SU-DHL-6 (cell line): Measurements from ENCODE around the gene ATP1A3.

Experiments
- H2AFZ ChIP-seq: fragments of 200-600 bp; sonication (generic); 2 replicates; pipeline ENCODE4 v1.6.1; 2014; ENCODE audit warnings: low read depth, mild to moderate bottlenecking, moderate library complexity, mixed read lengths, antibody characterized with exemption, low read length; ENCODE audit not compliant: severe bottlenecking
- H3F3A ChIP-seq: fragments of 200-600 bp; shearing (Covaris generic); 2 replicates; pipeline ENCODE4 v1.6.0; 2016; ENCODE audit warnings: antibody characterized with exemption, mild to moderate bottlenecking; ENCODE audit not compliant: insufficient read depth
- H3K27ac ChIP-seq: fragments of 200-600 bp; sonication (generic); 2 replicates; pipeline ENCODE4 v1.5.1; 2016; ENCODE audit warnings: low read depth, mild to moderate bottlenecking, low read length, moderate library complexity, mixed read lengths
- H3K27me3 ChIP-seq: fragments of 200-600 bp; sonication (generic), shearing (Covaris generic); 2 replicates; pipeline ENCODE4 v1.6.0; 2014; ENCODE audit warnings: mild to moderate bottlenecking, low read length
- H3K36me3 ChIP-seq: fragments of 200-600 bp; sonication (generic); 2 replicates; pipeline ENCODE4 v1.6.1; 2014; ENCODE audit warnings: mild to moderate bottlenecking, low read length, mixed read lengths
- H3K4me2 ChIP-seq: fragments of 300-600, 200-600 bp; shearing (Covaris generic), sonication (generic); 2 replicates; pipeline ENCODE4 v1.6.0; 2014; ENCODE audit warnings: low read length, low read depth, mild to moderate bottlenecking; ENCODE audit not compliant: poor library complexity, severe bottlenecking
- H3K4me3 ChIP-seq: fragments of 200-600 bp; sonication (generic); 2 replicates; pipeline ENCODE4 v1.5.1; 2014; ENCODE audit warnings: antibody characterized with exemption, low read length, mild to moderate bottlenecking, mixed read lengths; ENCODE audit not compliant: insufficient read depth, poor library complexity, severe bottlenecking
- H3K79me2 ChIP-seq: fragments of 200-600 bp; sonication (generic); 2 replicates; pipeline ENCODE4 v1.6.1; 2014; ENCODE audit warnings: mild to moderate bottlenecking, low read length, moderate library complexity; ENCODE audit not compliant: insufficient read depth
- H3K9ac ChIP-seq: fragments of 200-600 bp; sonication (generic); 2 replicates; pipeline ENCODE4 v1.7.0; 2014; ENCODE audit warnings: mild to moderate bottlenecking, low read length
- H3K9me2 ChIP-seq: fragments of 200-600 bp; sonication (generic); replicated peaks from 2 replicates; pipeline ENCODE4 v1.6.1; 2014; ENCODE audit warnings: low read length; ENCODE audit not compliant: insufficient read depth
- H3K9me3 ChIP-seq: fragments of 200-600 bp; sonication (generic); 2 replicates; pipeline ENCODE4 v1.6.1; 2014; ENCODE audit warnings: low read length, mixed read lengths; ENCODE audit not compliant: insufficient read depth
- H4K20me1 ChIP-seq: fragments of 200-600 bp; sonication (generic); 2 replicates; pipeline ENCODE4 v1.6.1; 2014; ENCODE audit warnings: low read depth, mild to moderate bottlenecking, antibody characterized with exemption, low read length, moderate library complexity, mixed read lengths
- CTCF ChIP-seq: fragments of 200-600 bp; sonication (generic); IDR thresholded peaks from one replicate; pipeline ENCODE4 v1.5.1; 2017; ENCODE audit warnings: antibody characterized with exemption, mild to moderate bottlenecking, low read length, moderate library complexity; ENCODE audit not compliant: insufficient read depth, poor library complexity, severe bottlenecking
- EZH2phosphoT487 ChIP-seq: fragments of 200-600 bp; sonication (generic), shearing (Covaris generic); conservative IDR thresholded peaks from 2 replicates; pipeline ENCODE4 v1.6.1; 2018; ENCODE audit warnings: mild to moderate bottlenecking, antibody characterized with exemption, low read length, moderate library complexity, mixed read lengths

The ATP1A3 gene

DNA sequence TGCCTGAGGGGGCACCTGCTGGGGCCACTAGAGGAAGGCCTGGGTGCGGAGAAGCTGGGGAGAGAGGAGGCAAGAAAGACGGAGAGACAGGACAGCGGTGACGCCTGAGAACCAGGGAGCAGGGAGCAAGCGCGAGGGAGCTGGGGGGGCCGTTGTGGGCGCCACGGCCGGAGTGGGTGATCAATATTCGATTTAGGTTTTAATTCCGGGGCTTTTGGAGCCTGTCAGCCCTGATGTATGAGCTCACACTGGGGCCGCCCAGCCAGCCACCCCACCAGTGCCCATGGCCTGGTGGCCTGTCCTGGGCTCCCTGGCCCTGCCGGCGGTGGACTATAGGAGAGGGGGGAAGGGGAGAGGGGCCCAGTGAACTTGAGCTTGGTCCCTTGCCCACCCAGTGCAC lies 57.1 kb downstream of the ATP1A3 start:
- TF ChIP-seq CTCF = no peak
- TF ChIP-seq EZH2phosphoT487 = no peak
- Histone ChIP-seq H3K4me2 (peak overlapping the region; percentile 84), H3K36me3 (no peaks in the 10 kb centered on the region), H3K79me2 (peaks cover 4% of the 10 kb centered on the region; the same call in 1 of the 2 replicates), H3K27me3 (no peaks in the 10 kb centered on the region), H3K9me3 (no peaks in the 10 kb centered on the region), H3F3A (peaks cover 59% of the 10 kb centered on the region), H3K27ac (peak overlapping the region; percentile 99), H3K9me2 (no peaks in the 10 kb centered on the region), H3K9ac (peak overlapping the region; percentile 81), H2AFZ (no peak overlapping the region), H4K20me1 (no peaks in the 10 kb centered on the region), H3K4me3 (peak overlapping the region; percentile 50)

DNA sequence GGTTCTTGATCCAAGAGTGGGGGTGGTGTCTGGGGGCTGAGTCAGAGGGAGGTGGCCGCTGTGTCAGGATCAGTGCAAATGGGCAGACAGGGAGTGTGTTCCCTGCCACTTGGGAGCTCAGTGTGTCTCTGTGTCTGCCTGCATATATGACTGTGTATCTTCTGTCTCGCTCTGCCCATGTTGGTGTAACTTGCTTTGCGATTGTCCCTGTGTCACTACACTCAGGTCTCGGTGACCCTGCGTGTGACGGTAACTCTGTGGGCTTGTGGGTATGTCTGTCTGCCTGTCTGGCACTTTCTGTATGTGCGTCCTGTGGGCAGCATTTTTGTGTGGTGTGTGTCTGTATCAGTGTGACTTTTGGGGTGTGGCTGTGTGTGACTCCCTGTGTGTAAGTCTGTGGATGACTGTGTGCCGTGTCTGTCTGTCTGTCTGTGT lies 57.6 kb downstream of the ATP1A3 start:
- Histone ChIP-seq H3K4me2 (peak overlapping the region; percentile 84), H3K27ac (peak overlapping the region; percentile 99), H2AFZ (no peak overlapping the region), H4K20me1 (no peaks in the 10 kb centered on the region), H3K79me2 (peaks cover 4% of the 10 kb centered on the region; the same call in 1 of the 2 replicates), H3K9me2 (no peaks in the 10 kb centered on the region), H3K36me3 (no peaks in the 10 kb centered on the region), H3K9me3 (no peaks in the 10 kb centered on the region), H3K27me3 (no peaks in the 10 kb centered on the region), H3F3A (peaks cover 54% of the 10 kb centered on the region), H3K9ac (peak overlapping the region; percentile 81), H3K4me3 (peak overlapping the region; percentile 50)
- TF ChIP-seq CTCF (no peak), EZH2phosphoT487 (no peak)

DNA sequence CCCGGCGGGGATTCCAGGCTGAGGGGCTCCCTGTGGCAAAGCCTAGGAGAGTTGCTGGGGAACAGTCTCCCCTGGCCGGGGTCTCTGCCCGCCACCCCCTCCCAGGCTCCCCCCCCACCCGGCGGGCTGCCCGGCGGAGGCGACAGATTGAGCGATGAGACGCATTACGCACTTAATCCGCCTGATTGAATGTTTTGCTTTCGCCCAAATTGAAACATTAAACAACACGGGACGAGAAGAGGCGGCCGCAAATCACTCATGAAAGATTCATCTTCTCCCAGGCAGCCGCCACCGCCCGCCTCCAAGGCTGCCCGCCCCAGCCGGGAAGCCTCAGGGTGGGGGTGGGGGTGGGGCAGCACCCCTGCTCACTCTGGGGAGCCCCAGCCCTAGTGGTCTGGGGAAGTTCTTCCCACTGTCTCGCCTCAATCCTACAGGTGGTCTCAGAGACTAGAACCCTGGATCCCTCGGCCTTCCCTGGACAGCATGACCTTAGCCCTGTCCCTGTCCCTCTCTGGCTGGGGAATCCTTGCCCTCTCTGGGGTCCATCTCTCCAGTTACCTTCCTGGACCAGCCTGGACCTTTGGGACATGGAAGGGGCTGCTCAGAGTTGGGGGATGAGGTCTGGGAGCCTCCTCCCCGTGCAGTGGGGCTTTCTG lies 58.1 kb downstream of the ATP1A3 start:
- H3K9me3 ChIP-seq = no peaks in the 10 kb centered on the region
- peak overlapping the region; percentile 99 for H3K27ac ChIP-seq
- H3K4me2 ChIP-seq = peak overlapping the region; percentile 84
- no peaks in the 10 kb centered on the region for H3K27me3 ChIP-seq
- peaks cover 4% of the 10 kb centered on the region; the same call in 1 of the 2 replicates for H3K79me2 ChIP-seq
- peak overlapping the region; percentile 81 for H3K9ac ChIP-seq
- peaks cover 48% of the 10 kb centered on the region for H3F3A ChIP-seq
- no peaks in the 10 kb centered on the region for H3K36me3 ChIP-seq
- no peaks in the 10 kb centered on the region for H3K9me2 ChIP-seq
- no peak overlapping the region for H2AFZ ChIP-seq
- no peaks in the 10 kb centered on the region for H4K20me1 ChIP-seq
- TF ChIP-seq CTCF (no peak), EZH2phosphoT487 (no peak)
- peak overlapping the region; percentile 50 for H3K4me3 ChIP-seq
